GM19025 (cell line): ENCODE data around the gene MSANTD4.
A peak's percentile ranks its signal among the peaks of the same experiment; 100 is the strongest.
"Not testable (repeated sequence)": the region's sequence is repeated elsewhere in the genome, so short reads cannot be mapped to it uniquely, and the experiment has no call there.

Source experiments
- ATAC-seq: cut with Tn5 transposase; IDR thresholded peaks from one replicate; pipeline ENCODE4 v1.9.1; 2021; ENCODE audit warnings: mild to moderate bottlenecking, low read depth, moderate library complexity; ENCODE audit not compliant: unreplicated experiment

Gene MSANTD4

GRCh38 chr11:106021967-106022794, at the start of gene MSANTD4:
MSANTD4 (minus strand) TSS chr11:106022240; CDS start chr11:106010917, 11,323 bp downstream.
- ATAC-seq = peak; percentile 96

DNA sequence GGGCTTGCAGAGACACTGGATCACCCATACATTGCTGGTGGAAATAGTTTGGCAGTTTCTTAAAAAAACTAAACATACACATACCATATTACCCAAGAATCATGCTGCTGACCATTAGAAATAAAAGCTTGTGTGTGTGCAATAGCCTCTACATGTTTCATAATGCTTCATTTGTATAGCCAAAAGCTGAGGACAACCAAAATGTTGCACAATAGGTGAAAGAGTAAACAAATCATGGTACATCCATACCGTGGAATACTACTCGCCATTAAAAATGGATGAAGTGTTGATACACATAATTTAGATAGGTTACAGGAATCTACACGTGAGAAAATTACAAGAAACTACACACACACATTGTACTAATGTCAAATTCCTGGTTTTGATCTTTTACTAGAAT, 48.6 kb upstream of the MSANTD4 start:
- no peak for ATAC-seq

GRCh38 chr11:106063009-106063408, 41.0 kb upstream of the MSANTD4 start:
- no peak for ATAC-seq

DNA sequence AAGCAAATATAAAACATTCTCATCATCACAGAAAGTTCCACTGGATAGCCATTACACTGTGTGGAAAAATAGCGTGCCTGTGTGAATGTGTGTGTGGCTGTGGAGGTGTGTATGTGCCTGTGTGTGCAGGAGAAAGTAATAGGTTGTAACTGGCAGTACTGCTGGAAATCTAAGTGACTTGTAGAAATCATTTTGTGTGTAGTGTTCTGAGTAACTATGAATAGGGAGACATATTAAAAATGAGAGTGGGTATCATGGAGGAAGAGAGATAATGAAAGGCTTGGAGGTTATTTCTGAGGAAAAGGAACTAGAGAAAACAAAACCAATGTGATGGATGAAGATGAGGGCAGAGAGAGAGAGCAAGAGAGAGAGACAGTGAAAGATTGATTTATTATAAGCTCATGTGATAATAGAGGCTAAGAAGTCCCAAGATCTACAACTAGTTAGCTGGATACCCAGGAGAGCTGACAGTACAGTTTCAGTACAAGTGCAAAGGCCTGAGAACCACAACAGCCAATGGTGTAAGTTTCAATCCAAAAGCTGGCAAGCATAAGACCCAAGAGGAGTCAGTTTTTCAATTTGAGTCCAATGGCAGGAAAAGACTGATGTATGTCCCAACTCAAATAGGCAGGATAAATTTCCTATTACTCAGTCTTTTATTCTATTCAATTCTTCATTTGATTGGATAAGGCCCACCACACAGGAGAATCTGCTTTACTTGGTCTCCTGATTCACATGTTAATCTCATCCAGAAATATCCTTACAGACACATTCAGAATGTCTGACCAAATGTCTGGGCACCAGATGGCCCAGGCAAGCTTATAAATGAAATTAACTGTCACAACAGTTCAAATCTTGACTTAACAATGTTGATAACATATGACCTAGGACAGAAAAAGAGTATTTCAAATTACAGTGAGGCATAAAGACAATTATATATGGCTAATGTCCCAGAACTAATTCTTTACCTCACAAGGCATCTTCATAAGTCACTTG, 40.2 kb upstream of the MSANTD4 start:
- ATAC-seq = no peak

DNA sequence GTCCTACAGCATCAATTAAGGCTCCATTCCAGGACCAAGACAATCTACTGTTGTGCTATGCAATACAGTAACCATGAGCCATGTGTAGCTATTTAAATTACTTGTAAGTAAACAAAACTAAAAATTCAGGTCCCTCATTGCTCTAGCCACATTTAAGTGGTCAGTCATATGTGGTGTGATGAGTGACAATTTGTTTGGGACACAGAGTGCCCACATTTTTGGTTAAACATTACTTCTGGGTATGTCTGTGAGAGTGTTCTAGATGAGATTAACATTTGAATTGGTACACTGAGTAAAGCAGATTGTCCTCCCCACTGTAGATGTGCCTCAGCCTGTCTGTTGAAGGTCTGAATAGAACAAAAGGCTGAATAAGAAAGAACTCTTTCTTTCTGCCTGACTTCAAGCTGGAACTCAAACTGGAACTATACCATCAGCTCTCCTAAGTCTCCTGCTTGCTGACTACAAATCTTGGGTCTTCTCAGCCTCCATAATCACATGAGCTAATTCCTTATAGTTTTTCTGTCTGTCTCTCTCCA, 39.3 kb upstream of the MSANTD4 start:
- no peak for ATAC-seq

- ATAC-seq = no peak
Observed at GRCh38 chr11:106059617-106060016, 37.6 kb upstream of the MSANTD4 start.

GRCh38 chr11:106058377-106058776, 36.3 kb upstream of the MSANTD4 start:
- ATAC-seq = not testable (repeated sequence)

DNA sequence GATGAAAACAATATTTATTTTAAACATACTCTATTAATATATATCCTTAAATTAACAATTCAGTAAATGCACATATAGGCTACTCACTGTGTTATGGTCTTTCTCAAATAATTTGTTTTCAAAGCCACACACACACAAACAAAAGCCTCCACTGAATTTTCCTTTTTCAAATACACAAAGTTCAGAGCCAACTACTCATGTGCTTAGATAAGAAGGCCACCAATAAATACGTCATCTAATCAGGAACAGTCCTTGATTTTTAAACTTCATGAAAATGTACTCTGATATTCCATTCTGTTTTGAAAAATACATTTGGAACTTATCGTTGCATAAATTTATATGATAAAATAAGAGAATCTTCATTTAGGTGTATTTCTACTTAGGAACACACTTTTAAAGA, 29.1 kb upstream of the MSANTD4 start:
- no peak for ATAC-seq

GRCh38 chr11:106049727-106050476, 27.9 kb upstream of the MSANTD4 start:
- no peak for ATAC-seq

DNA sequence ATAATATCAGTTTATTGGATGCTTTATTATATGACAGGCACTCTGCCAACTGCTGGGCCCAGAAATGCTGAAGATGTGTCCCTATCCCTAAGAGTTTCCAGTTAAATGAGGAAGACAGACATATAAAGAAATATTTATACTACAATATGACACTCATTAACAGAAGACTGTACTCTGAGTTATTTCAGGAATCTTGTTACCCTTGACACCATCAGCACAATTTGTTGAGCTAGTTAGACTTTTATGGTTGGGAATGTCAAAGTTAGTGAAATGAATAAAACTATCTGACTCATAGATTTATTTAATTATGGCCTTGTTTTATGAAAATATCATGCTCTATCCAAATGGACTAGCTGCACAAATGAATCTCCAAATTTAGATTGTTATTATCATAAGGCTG, 25.6 kb upstream of the MSANTD4 start:
- ATAC-seq = no peak

- no peak for ATAC-seq
Observed at GRCh38 chr11:106043540-106043939, 21.5 kb upstream of the MSANTD4 start.

DNA sequence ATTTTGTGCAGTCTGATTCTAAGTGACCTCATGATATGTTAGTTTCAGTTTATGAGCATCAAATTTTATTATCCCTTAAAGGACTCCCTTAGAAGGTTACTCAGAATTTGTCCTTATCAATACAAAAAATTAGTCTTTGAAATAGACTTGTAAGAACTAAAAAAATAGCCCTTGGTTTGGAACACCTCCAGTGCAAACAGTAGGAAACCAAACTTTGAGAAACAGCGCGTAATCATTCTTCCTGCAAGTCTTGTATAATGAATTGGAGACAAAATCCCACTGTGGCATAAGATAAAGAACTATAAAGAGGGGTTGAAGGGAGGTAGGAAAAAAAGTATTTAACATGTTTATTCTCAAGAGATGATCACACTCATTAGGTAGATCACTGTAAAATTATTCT, 10.8 kb upstream of the MSANTD4 start:
- no peak for ATAC-seq

DNA sequence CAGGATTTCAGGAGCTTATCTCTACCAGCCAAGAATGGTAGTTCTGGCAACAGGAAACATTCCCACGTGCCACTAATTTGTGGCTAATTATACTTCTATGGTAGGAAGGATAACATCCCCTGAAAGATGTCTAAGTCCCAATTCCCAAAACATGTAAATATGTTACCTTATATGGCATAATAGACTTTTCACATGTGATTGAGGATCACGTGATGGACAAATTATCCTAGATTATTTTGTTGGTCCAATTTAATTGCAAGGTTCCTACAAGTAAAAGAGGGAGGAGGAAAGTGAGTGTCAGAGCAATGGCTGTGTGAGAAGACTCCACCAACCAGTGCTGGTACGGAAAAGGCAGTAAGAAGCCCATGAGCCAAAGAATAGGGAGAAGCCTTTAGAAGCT, 9.9 kb upstream of the MSANTD4 start:
- ATAC-seq = no peak

GRCh38 chr11:106031202-106031810, 9.3 kb upstream of the MSANTD4 start:
- no peak for ATAC-seq

- no peak for ATAC-seq
Observed at GRCh38 chr11:106030609-106031008, 8.6 kb upstream of the MSANTD4 start.

DNA sequence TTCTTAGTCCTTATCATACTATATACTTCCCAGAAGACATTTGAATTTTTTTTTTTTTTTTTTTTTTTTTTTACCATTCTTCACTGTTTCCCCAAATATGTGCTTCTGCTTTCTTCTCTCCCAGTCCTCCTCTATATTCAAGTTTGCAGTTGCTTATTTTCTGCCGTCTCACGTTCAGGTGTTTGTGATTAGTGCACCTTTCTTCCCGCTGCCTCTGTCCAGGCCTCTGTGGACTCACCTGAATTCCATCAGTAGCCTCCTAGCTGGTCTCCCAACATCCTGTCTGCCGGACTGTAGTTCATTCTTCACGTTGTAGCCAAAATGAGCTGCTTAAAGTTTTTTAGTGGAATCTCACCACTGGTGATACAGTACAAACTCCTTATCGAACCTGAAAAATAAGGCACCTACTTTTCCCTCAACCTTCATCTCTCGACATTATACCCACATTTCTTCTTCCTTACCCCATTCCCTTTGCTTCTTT, 795 bp upstream of the MSANTD4 start:
- no peak for ATAC-seq

- ATAC-seq = peak; percentile 3
Observed at GRCh38 chr11:106021181-106021966, 666 bp downstream of the MSANTD4 start.

- no peak for ATAC-seq
Observed at GRCh38 chr11:106017093-106017492, 4.9 kb downstream of the MSANTD4 start.

- no peak for ATAC-seq
Observed at GRCh38 chr11:106015066-106015465, 7.0 kb downstream of the MSANTD4 start.
